ENCODE results near the gene RNFT2. TPM values are rescaled to one million over a fixed set of nuclear protein-coding genes. Genes with fewer than 3 reads are reported as not detected.
A peak's percentile ranks its signal among the peaks of the same experiment; 100 is the strongest.

RNFT2 gene
- total RNA-seq, 1 donor from 2014 or later: 55.8 TPM

DNA sequence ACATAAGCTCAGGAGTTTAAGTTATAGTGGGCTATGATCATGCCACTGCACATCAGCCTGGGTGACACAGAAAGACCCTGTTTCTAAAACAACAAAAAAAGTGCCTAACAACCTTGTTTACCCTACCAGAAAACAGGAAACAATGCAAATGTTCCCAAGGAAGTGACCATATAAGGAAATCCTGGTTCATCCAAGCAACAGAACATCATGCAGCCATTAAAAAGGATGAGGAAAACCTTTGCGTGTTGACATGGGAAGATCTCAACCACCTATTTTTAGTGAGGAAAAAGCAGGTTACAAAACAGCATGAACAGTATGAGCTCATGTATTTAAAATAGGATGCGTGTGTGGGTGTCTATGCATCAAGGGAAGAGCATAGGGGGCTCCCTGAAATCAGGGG is 129.4 kb downstream of the RNFT2 start:
- H3K4me1 Mint-ChIP-seq (ENCODE audit: low read depth, unreplicated experiment): no peaks in the 10 kb centered on the region
- no peaks in the 10 kb centered on the region for H3K36me3 Mint-ChIP-seq (ENCODE audit: unreplicated experiment)
- TF ChIP-seq, protein P1, sequence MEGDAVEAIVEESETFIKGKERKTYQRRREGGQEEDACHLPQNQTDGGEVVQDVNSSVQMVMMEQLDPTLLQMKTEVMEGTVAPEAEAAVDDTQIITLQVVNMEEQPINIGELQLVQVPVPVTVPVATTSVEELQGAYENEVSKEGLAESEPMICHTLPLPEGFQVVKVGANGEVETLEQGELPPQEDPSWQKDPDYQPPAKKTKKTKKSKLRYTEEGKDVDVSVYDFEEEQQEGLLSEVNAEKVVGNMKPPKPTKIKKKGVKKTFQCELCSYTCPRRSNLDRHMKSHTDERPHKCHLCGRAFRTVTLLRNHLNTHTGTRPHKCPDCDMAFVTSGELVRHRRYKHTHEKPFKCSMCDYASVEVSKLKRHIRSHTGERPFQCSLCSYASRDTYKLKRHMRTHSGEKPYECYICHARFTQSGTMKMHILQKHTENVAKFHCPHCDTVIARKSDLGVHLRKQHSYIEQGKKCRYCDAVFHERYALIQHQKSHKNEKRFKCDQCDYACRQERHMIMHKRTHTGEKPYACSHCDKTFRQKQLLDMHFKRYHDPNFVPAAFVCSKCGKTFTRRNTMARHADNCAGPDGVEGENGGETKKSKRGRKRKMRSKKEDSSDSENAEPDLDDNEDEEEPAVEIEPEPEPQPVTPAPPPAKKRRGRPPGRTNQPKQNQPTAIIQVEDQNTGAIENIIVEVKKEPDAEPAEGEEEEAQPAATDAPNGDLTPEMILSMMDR (IDR thresholded peaks at IDR 0.05; ENCODE audit: partially characterized antibody, unreplicated experiment): no peak
- H3K27me3 Mint-ChIP-seq (ENCODE audit: unreplicated experiment): no peaks in the 10 kb centered on the region
- no peak overlapping the region for H3K27ac Mint-ChIP-seq (ENCODE audit: unreplicated experiment)
- no peak overlapping the region for H3K4me3 Mint-ChIP-seq (ENCODE audit: unreplicated experiment)
- DNase-seq: no peak
- H3K9me3 Mint-ChIP-seq (ENCODE audit: unreplicated experiment): no peaks in the 10 kb centered on the region

- Mint-ChIP-seq H3K4me3 (ENCODE audit: unreplicated experiment) (no peak overlapping the region), H3K9me3 (ENCODE audit: unreplicated experiment) (peaks cover 2% of the 10 kb centered on the region), H3K27ac (ENCODE audit: unreplicated experiment) (no peak overlapping the region), H3K4me1 (ENCODE audit: low read depth, unreplicated experiment) (no peaks in the 10 kb centered on the region), H3K36me3 (ENCODE audit: unreplicated experiment) (no peaks in the 10 kb centered on the region), H3K27me3 (ENCODE audit: unreplicated experiment) (peaks cover 2% of the 10 kb centered on the region)
- no peak for DNase-seq
- TF ChIP-seq, protein P1 (IDR thresholded peaks at IDR 0.05; ENCODE audit: partially characterized antibody, unreplicated experiment): no peak
Observed at GRCh38 chr12:116870306-116870705, 132.2 kb downstream of the RNFT2 start.

DNA sequence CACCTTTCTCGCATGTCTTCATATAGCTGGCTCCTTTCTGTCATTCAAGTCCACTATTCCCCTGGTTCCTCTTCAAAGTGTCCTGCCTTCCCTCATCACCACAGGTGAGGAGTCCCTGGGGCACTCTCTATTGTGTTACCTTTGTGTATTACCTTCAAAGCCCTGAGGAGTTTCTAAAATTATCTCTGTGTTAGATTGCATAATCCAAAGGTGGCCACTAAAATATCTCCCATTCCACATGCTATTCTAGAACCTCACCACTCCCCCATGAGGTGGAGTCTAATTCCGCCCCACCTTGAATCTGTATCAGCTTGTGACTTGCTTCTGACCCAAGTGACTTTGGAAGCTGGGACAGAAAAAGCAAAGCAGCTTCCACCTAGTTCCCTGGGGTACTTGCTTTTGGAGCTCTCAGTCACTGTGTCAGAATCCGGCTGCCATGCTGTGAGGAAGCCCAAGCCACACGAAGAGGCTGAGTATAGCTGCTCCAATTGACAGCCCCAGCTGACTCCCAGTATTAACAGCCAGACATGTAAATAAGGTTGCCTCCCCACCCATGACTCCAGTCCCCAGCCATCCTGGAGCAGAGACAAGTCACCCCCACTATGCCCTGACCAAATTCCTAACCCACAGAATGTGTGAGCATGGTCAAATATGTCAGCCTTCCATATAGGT is 136.3 kb downstream of the RNFT2 start:
- TF ChIP-seq, protein P1 (IDR thresholded peaks at IDR 0.05; ENCODE audit: partially characterized antibody, unreplicated experiment): no peak
- Mint-ChIP-seq H3K4me1 (ENCODE audit: low read depth, unreplicated experiment) (peaks cover 11% of the 10 kb centered on the region), H3K27me3 (ENCODE audit: unreplicated experiment) (peaks cover 21% of the 10 kb centered on the region), H3K27ac (ENCODE audit: unreplicated experiment) (no peak overlapping the region), H3K4me3 (ENCODE audit: unreplicated experiment) (no peak overlapping the region), H3K36me3 (ENCODE audit: unreplicated experiment) (no peaks in the 10 kb centered on the region), H3K9me3 (ENCODE audit: unreplicated experiment) (peaks cover 11% of the 10 kb centered on the region)
- no peak for DNase-seq

DNA sequence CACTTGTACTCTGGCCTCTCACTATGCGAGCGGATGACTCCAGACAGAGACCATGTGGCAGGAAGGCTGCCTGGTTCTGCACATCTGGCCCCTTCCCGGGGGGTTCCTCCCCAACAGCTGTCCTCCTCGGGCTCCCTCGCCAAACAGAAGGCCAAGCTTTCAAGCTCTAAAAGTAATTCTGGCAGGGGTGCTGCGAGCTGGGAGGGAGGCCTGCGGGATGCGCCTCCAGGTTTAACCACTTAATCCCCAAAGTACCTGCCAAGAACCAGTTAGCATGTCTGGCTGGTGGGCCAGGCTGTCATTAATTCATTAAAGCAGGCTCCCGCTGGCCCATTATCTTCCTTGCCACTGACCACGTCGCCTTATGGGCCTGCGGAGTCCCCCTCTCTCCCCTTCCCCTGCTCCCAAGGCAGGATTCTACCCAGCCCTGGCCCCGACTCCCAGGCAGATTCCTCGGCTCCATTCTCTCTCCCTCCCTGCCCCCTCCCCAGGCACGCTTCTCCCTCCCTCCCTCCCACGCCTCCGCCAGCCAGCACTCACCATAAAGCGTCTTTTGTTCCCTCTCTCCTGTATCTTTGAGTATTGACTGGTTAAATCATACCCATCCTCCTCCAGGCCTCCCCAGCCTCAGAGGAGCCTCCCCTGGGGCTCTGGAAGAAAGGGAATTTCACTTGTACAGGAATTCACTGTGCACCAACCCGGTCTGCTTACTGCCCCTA is 138.2 kb downstream of the RNFT2 start:
- Mint-ChIP-seq H3K36me3 (ENCODE audit: unreplicated experiment) (no peaks in the 10 kb centered on the region), H3K27me3 (ENCODE audit: unreplicated experiment) (peaks cover 32% of the 10 kb centered on the region), H3K4me3 (ENCODE audit: unreplicated experiment) (peak overlapping the region; percentile 70), H3K9me3 (ENCODE audit: unreplicated experiment) (peaks cover 12% of the 10 kb centered on the region), H3K27ac (ENCODE audit: unreplicated experiment) (peak overlapping the region; percentile 28), H3K4me1 (ENCODE audit: low read depth, unreplicated experiment) (peaks cover 20% of the 10 kb centered on the region)
- TF ChIP-seq, protein P1 (IDR thresholded peaks at IDR 0.05; ENCODE audit: partially characterized antibody, unreplicated experiment): no peak
- peak; percentile 67 for DNase-seq

Data from glutamatergic neuron (in vitro differentiated cells).